H9 (cell line): ENCODE measurements around the gene FGA. TPM values are rescaled to one million over a fixed set of nuclear protein-coding genes. Genes with fewer than 3 reads are reported as not detected.

Source experiments
- DNase-seq: peaks from one replicate; pipeline ENCODE4 v3.0.0-alpha.2; 2017
- H2AFZ ChIP-seq: one replicate; pipeline ENCODE4 v1.6.1; 2013; ENCODE audit warnings: mild to moderate bottlenecking, low read length, control low read depth, moderate library complexity
- H2AK5ac ChIP-seq: 2 replicates; pipeline ENCODE4 v1.6.1; 2013; ENCODE audit warnings: low read length, control low read depth, mixed read lengths; ENCODE audit not compliant: insufficient read length
- H2BK120ac ChIP-seq: one replicate; pipeline ENCODE4 v1.6.1; 2013; ENCODE audit warnings: low read depth, mild to moderate bottlenecking, low read length, control low read depth, inconsistent platforms; ENCODE audit not compliant: poor library complexity, severe bottlenecking
- H2BK12ac ChIP-seq: 2 replicates; pipeline ENCODE4 v1.6.1; 2013; ENCODE audit warnings: low read length, control low read depth, mixed read lengths, low read depth; ENCODE audit not compliant: insufficient read length
- H2BK15ac ChIP-seq: 2 replicates; pipeline ENCODE4 v1.6.1; 2013; ENCODE audit warnings: low read depth, low read length, control low read depth
- H2BK20ac ChIP-seq: one replicate; pipeline ENCODE4 v1.6.1; 2013; ENCODE audit warnings: low read depth, mild to moderate bottlenecking, low read length, control low read depth, inconsistent platforms; ENCODE audit not compliant: poor library complexity, severe bottlenecking
- H2BK5ac ChIP-seq: 2 replicates; pipeline ENCODE4 v1.6.1; 2013; ENCODE audit warnings: low read length, control low read depth, mixed read lengths; ENCODE audit not compliant: insufficient read length
- H3K14ac ChIP-seq: 2 replicates; pipeline ENCODE4 v1.6.1; 2013; ENCODE audit warnings: low read length, control low read depth; ENCODE audit not compliant: insufficient read depth
- H3K18ac ChIP-seq: 2 replicates; pipeline ENCODE4 v1.6.1; 2013; ENCODE audit warnings: low read depth, mild to moderate bottlenecking, mixed read lengths, low read length, control low read depth; ENCODE audit not compliant: insufficient read length
- H3K23ac ChIP-seq: 2 replicates; pipeline ENCODE4 v1.6.1; 2013; ENCODE audit warnings: low read length, control low read depth, mixed read lengths, low read depth; ENCODE audit not compliant: insufficient read length
- H3K23me2 ChIP-seq: 2 replicates; pipeline ENCODE4 v1.6.1; 2013; ENCODE audit warnings: low read depth, mild to moderate bottlenecking, mixed read lengths, low read length, control low read depth; ENCODE audit not compliant: insufficient read length, poor library complexity, severe bottlenecking
- H3K27ac ChIP-seq: 2 replicates; pipeline ENCODE4 v1.5.1; 2013; ENCODE audit warnings: low read length, control low read depth, mixed read lengths, low read depth; ENCODE audit not compliant: insufficient read length
- H3K27me3 ChIP-seq: 2 replicates; pipeline ENCODE4 v1.6.1; 2013; ENCODE audit warnings: low read length, control low read depth, inconsistent platforms; ENCODE audit not compliant: insufficient read depth
- H3K4ac ChIP-seq: 2 replicates; pipeline ENCODE4 v1.6.1; 2013; ENCODE audit warnings: low read depth, mild to moderate bottlenecking, control low read depth, inconsistent platforms, low read length, moderate library complexity
- H3K4me1 ChIP-seq: 2 replicates; pipeline ENCODE4 v1.6.1; 2013; ENCODE audit warnings: low read length, control low read depth, inconsistent platforms; ENCODE audit not compliant: insufficient read depth
- H3K4me2 ChIP-seq: 2 replicates; pipeline ENCODE4 v1.6.1; 2013; ENCODE audit warnings: low read length, control low read depth, mixed read lengths; ENCODE audit not compliant: insufficient read length, insufficient read depth
- H3K56ac ChIP-seq: 2 replicates; pipeline ENCODE4 v1.6.1; 2013; ENCODE audit warnings: low read depth, mild to moderate bottlenecking, mixed read lengths, low read length, control low read depth; ENCODE audit not compliant: insufficient read length
- H3K79me1 ChIP-seq: 2 replicates; pipeline ENCODE4 v1.6.1; 2013; ENCODE audit warnings: low read depth, mild to moderate bottlenecking, moderate library complexity, low read length, control low read depth, inconsistent platforms; ENCODE audit not compliant: insufficient read depth, poor library complexity, severe bottlenecking
- H3K79me2 ChIP-seq: 2 replicates; pipeline ENCODE4 v1.6.1; 2013; ENCODE audit warnings: low read length, control low read depth, inconsistent platforms; ENCODE audit not compliant: insufficient read depth
- H3K9ac ChIP-seq: 2 replicates; pipeline ENCODE4 v1.6.1; 2013; ENCODE audit warnings: low read length, control low read depth, mixed read lengths; ENCODE audit not compliant: insufficient read length; ENCODE audit errors: extremely low read depth
- H3K9me3 ChIP-seq: one replicate; pipeline ENCODE4 v1.6.1; 2013; ENCODE audit warnings: low read depth, low read length, inconsistent platforms; ENCODE audit not compliant: control insufficient read depth
- H3T11ph ChIP-seq: one replicate; pipeline ENCODE4 v1.6.1; 2013; ENCODE audit warnings: mild to moderate bottlenecking, low read length, control low read depth, inconsistent platforms
- H4K20me1 ChIP-seq: one replicate; pipeline ENCODE4 v1.6.1; 2013; ENCODE audit not compliant: control insufficient read depth, insufficient read length, insufficient read depth
- H4K5ac ChIP-seq: 2 replicates; pipeline ENCODE4 v1.6.1; 2013; ENCODE audit warnings: low read depth, mild to moderate bottlenecking, mixed read lengths, low read length, control low read depth; ENCODE audit not compliant: insufficient read length
- H4K8ac ChIP-seq: replicated peaks from 2 replicates; pipeline ENCODE4 v1.6.1; 2013; ENCODE audit warnings: low read length, control low read depth, mixed read lengths, low read depth; ENCODE audit not compliant: insufficient read length
- H4K91ac ChIP-seq: 2 replicates; pipeline ENCODE4 v1.6.1; 2013; ENCODE audit warnings: low read depth, mild to moderate bottlenecking, moderate library complexity, mixed read lengths, low read length, control low read depth; ENCODE audit not compliant: insufficient read length
- H3K27ac Mint-ChIP-seq, 3 experiments: 2 replicates in 2 of 3; 3 replicates in 1 of 3; pipeline ENCODE4 v1.8.0; 2020 to 2021; ENCODE audit warnings: mixed read lengths in 3 of 3, mild to moderate bottlenecking in 1 of 3, moderate library complexity in 1 of 3
- H3K27me3 Mint-ChIP-seq: 2 replicates; pipeline ENCODE4 v1.8.0; 2021; ENCODE audit warnings: low read depth, mild to moderate bottlenecking, moderate library complexity, mixed read lengths
- H3K36me3 Mint-ChIP-seq, 3 experiments: 2 replicates in 2 of 3; 3 replicates in 1 of 3; pipeline ENCODE4 v1.8.0; 2020 to 2021; ENCODE audit warnings: low read depth in 3 of 3, mixed read lengths in 3 of 3; ENCODE audit not compliant: insufficient read depth in 1 of 3
- H3K4me1 Mint-ChIP-seq, 2 experiments: 2 replicates each; pipeline ENCODE4 v1.8.0; 2020; ENCODE audit warnings: mixed read lengths in 2 of 2
- H3K4me3 Mint-ChIP-seq, 2 experiments: 2 replicates in 1 of 2; 3 replicates in 1 of 2; pipeline ENCODE4 v1.8.0; 2020 to 2021; ENCODE audit warnings: mild to moderate bottlenecking in 2 of 2, mixed read lengths in 2 of 2, moderate library complexity in 1 of 2
- H3K9me3 Mint-ChIP-seq, 2 experiments: 2 replicates in 1 of 2; 3 replicates in 1 of 2; pipeline ENCODE4 v1.8.0; 2020; ENCODE audit warnings: mild to moderate bottlenecking in 2 of 2, mixed read lengths in 2 of 2, moderate library complexity in 1 of 2
- CTCF ChIP-seq: fragments of 200-600 bp; sonication (generic); conservative IDR thresholded peaks from 3 replicates; pipeline ENCODE4 v1.8.0; 2021; ENCODE audit warnings: antibody characterized with exemption, mild to moderate bottlenecking
- WGBS: extraction: QIAGEN DNeasy Blood & Tissue Kit; methylation state at CpG from one replicate; pipeline ENCODE4 v1.1.7; 2013; ENCODE audit warnings: missing lambda C conversion rate, low lambda C conversion rate, mixed read lengths; ENCODE audit not compliant: insufficient read length; ENCODE audit errors: extremely low coverage; 5-methylcytosine and 5-hydroxymethylcytosine counted together
- total RNA-seq: library from RNA; stranded (reverse); gene quantifications from 2 replicates; pipeline ENCODE4 v1.2.1, GENCODE V29; 2021

Gene FGA
- total RNA-seq, 1 experiment from 2014 or later: not detected

GRCh38 chr4:154626793-154627484 is 36.4 kb upstream of the FGA start:
- Histone ChIP-seq H3T11ph (no peak overlapping the region), H4K5ac (no peak overlapping the region), H2BK12ac (no peak overlapping the region), H3K79me2 (no peaks in the 10 kb centered on the region), H3K4me2 (peak overlapping the region; percentile 65), H2AK5ac (no peak overlapping the region), H2AFZ (no peak overlapping the region), H2BK5ac (no peak overlapping the region), H3K4ac (no peak overlapping the region), H2BK20ac (no peak overlapping the region), H4K91ac (no peak overlapping the region), H3K14ac (no peak overlapping the region; the same call in 1 of the 2 replicates), H4K20me1 (no peaks in the 10 kb centered on the region), H3K27ac (no peak overlapping the region), H3K79me1 (no peaks in the 10 kb centered on the region), H3K9me3 (no peaks in the 10 kb centered on the region), H2BK15ac (no peak overlapping the region), H3K56ac (no peak overlapping the region), H3K4me1 (no peaks in the 10 kb centered on the region; the same call in 1 of the 2 replicates), H3K23ac (no peak overlapping the region), H3K9ac (peak overlapping the region; percentile 5), H3K27me3 (no peaks in the 10 kb centered on the region; the same call in 1 of the 2 replicates), H3K18ac (no peak overlapping the region), H3K23me2 (peaks cover 7% of the 10 kb centered on the region), H2BK120ac (no peak overlapping the region), H4K8ac (no peak overlapping the region)
- Mint-ChIP-seq H3K36me3 (no peaks in the 10 kb centered on the region), H3K4me3 (no peak overlapping the region), H3K27ac (no peak overlapping the region), H3K27me3 (peaks cover 3% of the 10 kb centered on the region), H3K4me1 (peaks cover 5 to 7% of the 10 kb centered on the region in 2 experiments), H3K9me3 (no peaks in the 10 kb centered on the region)
- no CpG with 5 or more reads among the region's 48 CpGs for WGBS
- TF ChIP-seq CTCF: peak; percentile 80
- peak; percentile 88 for DNase-seq
